Osteocyte (in vitro differentiated cells): Measurements from ENCODE around the gene MADCAM1. TPM values are rescaled to one million over a fixed set of nuclear protein-coding genes. Genes with fewer than 3 reads are reported as not detected.

Experiments
- DNase-seq: peaks from one replicate; pipeline ENCODE4 v3.0.0; 2021; ENCODE audit warnings: mixed read lengths; ENCODE audit not compliant: unreplicated experiment; ENCODE audit errors: extremely low spot score
- H3K27ac Mint-ChIP-seq: one replicate; pipeline ENCODE4 v1.8.0; 2021; ENCODE audit warnings: mild to moderate bottlenecking, mixed read lengths; ENCODE audit not compliant: unreplicated experiment
- H3K27me3 Mint-ChIP-seq: one replicate; pipeline ENCODE4 v1.8.0; 2021; ENCODE audit warnings: mixed read lengths; ENCODE audit not compliant: unreplicated experiment
- H3K36me3 Mint-ChIP-seq: one replicate; pipeline ENCODE4 v1.8.0; 2021; ENCODE audit warnings: mixed read lengths; ENCODE audit not compliant: unreplicated experiment
- H3K4me1 Mint-ChIP-seq: one replicate; pipeline ENCODE4 v1.8.0; 2021; ENCODE audit warnings: mixed read lengths; ENCODE audit not compliant: unreplicated experiment
- H3K4me3 Mint-ChIP-seq: one replicate; pipeline ENCODE4 v1.8.0; 2021; ENCODE audit warnings: mild to moderate bottlenecking, moderate library complexity, mixed read lengths; ENCODE audit not compliant: unreplicated experiment
- H3K9me3 Mint-ChIP-seq: one replicate; pipeline ENCODE4 v1.8.0; 2021; ENCODE audit warnings: mixed read lengths; ENCODE audit not compliant: unreplicated experiment
- CTCF ChIP-seq: fragments of 200-600 bp; sonication (generic); IDR thresholded peaks from 2 replicates; pipeline ENCODE4 v1.5.0; 2021; ENCODE audit warnings: antibody characterized with exemption, mild to moderate bottlenecking, moderate library complexity
- total RNA-seq: library from RNA; stranded (reverse); gene quantifications from 2 replicates; pipeline ENCODE4 v1.2.1, GENCODE V29; 2021

MADCAM1 gene
- total RNA-seq, 1 donor from 2014 or later, result 1.3 TPM

GRCh38 chr19:485077-485476 is 11.2 kb upstream of the MADCAM1 start:
- no peaks in the 10 kb centered on the region for H3K36me3 Mint-ChIP-seq
- no peak for TF ChIP-seq CTCF
- peaks cover 3% of the 10 kb centered on the region for H3K9me3 Mint-ChIP-seq
- H3K4me1 Mint-ChIP-seq, result peaks cover 24% of the 10 kb centered on the region
- no peak for DNase-seq
- peaks cover 12% of the 10 kb centered on the region for H3K27me3 Mint-ChIP-seq
- H3K4me3 Mint-ChIP-seq, result no peak overlapping the region
- H3K27ac Mint-ChIP-seq, result no peak overlapping the region

- Mint-ChIP-seq H3K27me3 (peaks cover 12% of the 10 kb centered on the region), H3K4me1 (peaks cover 26% of the 10 kb centered on the region), H3K36me3 (no peaks in the 10 kb centered on the region), H3K9me3 (no peaks in the 10 kb centered on the region), H3K27ac (peak overlapping the region; percentile 67), H3K4me3 (peak overlapping the region; percentile 39)
- no peak for DNase-seq
- no peak for TF ChIP-seq CTCF
Observed at GRCh38 chr19:485583-486236, 10.6 kb upstream of the MADCAM1 start.

GRCh38 chr19:488505-489417 is 7.5 kb upstream of the MADCAM1 start:
- Mint-ChIP-seq H3K36me3 (no peaks in the 10 kb centered on the region), H3K27me3 (peaks cover 12% of the 10 kb centered on the region), H3K9me3 (no peaks in the 10 kb centered on the region), H3K27ac (peak overlapping the region; percentile 74), H3K4me1 (peaks cover 26% of the 10 kb centered on the region), H3K4me3 (peak overlapping the region; percentile 80)
- peak; percentile 98 for DNase-seq
- no peak for TF ChIP-seq CTCF

- peak overlapping the region; percentile 69 for H3K27ac Mint-ChIP-seq
- DNase-seq, result no peak
Observed at GRCh38 chr19:489418-490196, 6.7 kb upstream of the MADCAM1 start.

More at GRCh38 chr19:489418-490196, 6.7 kb upstream of the MADCAM1 start:
- peaks cover 26% of the 10 kb centered on the region for H3K4me1 Mint-ChIP-seq
- H3K36me3 Mint-ChIP-seq, result no peaks in the 10 kb centered on the region
- TF ChIP-seq CTCF, result no peak
- peaks cover 9% of the 10 kb centered on the region for H3K27me3 Mint-ChIP-seq
- no peaks in the 10 kb centered on the region for H3K9me3 Mint-ChIP-seq
- peak overlapping the region; percentile 80 for H3K4me3 Mint-ChIP-seq
